ENCODE results near the gene CMC2.

CMC2 gene

DNA sequence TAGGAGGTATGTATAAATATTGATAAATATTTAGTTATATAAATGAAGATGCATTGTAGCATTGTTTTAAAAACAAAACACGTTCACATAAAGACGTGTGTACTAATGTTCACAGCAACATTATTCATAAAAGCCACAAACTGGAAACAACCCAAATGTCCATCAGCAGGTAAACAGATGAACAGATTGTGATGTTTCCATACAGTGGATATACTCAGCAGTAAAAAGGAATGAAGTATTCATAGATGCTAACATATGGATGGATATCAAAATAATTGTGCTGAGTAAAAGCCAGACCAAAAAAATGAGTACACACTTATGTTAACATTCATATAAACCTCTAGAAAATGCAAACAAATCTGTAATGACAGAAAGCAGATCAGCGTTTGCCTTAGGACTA is 6.3 kb upstream of the CMC2 start:
- no peak for TF ChIP-seq ZNF274 (IDR thresholded peaks at IDR 0.05; ENCODE audit: low read depth, low read length)
- H3K4me3 ChIP-seq (ENCODE audit: low read length): no peak overlapping the region

DNA sequence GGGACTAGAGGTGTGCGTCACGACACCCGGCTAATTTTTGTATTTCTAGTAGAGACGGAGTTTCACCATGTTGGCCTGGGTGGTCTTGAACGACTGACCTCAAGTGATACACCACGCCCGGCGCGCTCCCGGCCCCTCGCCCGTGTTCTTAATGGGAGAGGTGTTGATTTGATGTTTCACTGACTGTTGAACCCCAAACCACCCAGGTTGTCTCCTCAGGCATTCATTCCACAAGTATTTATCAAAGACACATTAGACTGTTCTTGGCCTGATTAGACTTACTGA is 1.8 kb upstream of the CMC2 start:
- H3K4me3 ChIP-seq (ENCODE audit: low read length): peak overlapping the region; percentile 80
- no peak for TF ChIP-seq ZNF274 (IDR thresholded peaks at IDR 0.05; ENCODE audit: low read depth, low read length)

DNA sequence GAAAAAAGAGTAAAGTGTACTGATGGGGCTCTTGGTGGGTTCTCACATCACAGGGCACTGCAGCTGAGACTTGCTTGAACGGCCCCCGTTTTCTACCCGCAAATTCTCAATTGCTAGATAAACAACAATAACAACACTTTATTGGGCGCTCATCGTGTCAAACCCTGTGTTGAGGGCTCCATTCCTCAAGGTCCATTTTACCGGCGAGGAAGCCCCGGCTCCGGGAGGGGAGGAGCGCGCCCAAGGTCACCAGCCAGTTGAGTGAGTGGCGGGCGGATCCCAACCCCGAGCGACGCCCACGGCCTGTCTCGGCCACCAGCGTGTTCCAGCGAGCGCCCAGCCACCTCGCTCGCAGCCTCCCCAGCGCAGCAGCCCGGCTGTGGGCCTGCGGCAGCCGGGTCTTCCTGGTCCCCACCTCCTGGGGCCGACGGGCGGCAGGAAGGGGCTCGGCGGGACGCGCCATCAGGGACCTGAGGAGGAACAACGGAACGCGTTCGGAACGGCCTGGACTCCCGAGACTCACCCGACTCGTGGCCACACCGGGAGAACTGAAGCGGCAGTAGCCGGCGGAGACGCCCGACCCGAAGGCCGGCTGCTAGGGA is 373 bp downstream of the CMC2 start:
- TF ChIP-seq ZNF274 (IDR thresholded peaks at IDR 0.05; ENCODE audit: low read depth, low read length): no peak
- peak overlapping the region; percentile 80 for H3K4me3 ChIP-seq (ENCODE audit: low read length)

DNA sequence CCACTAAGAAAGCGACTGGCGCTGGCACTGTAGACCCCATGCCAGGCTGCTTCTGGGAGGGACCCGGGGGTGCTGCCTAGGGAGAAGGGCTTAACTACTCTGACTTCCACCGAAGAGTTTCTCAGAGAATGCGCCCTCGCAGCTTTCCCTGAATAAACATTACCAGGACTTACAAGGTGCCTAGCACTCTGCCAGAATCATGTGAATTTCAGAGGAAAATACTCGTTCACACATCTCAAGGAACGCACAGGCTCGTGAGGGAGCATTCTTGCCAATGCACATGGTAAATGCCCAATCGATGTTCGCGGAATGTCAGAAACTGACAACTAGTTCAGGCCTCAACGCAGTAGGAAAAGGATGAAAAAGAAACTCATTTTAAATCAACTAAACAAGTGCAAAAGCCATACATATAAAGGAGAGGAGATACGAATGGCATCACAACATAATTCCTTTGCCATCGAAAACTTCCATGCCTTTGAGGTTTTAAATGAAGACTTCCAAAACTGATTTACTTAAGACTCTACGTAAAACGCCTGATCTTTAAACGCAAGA is 999 bp downstream of the CMC2 start:
- H3K4me3 ChIP-seq (ENCODE audit: low read length): peak overlapping the region; percentile 80

DNA sequence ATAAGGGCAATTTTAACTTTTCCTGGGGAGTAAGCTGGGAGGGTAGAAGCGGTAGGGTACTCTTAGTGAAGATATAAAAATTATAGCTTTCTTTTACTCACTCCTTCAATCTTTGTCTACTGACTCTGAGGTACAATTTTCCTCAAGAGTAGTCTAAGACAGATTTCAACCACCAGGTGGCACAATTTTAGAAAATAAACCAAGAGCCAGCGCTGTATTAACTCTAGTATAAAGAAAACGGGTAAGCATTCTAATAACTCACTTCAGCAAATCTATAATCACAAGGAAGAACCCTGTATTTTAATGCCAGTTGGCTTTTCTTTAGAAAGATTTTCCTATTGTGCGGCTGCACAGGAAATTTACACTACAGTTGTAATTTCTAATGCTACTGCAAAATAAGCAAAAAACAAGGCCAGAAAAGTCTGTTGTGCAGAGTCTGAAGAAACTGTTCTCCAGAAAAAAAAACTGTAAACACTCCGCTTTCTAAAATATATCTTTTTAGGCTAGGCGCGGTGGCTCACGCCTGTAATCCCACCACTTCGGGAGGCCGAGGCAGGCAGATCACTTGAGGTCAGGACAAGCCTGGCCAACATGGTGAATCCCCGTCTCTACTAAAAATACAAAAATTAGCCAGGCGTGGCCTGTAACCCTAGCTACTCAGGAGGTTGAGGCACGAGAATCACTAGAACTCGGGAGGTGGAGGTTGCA is 1.9 kb downstream of the CMC2 start:
- TF ChIP-seq ZNF274 (IDR thresholded peaks at IDR 0.05; ENCODE audit: low read depth, low read length): no peak
- H3K4me3 ChIP-seq (ENCODE audit: low read length): peak overlapping the region; percentile 90

More for the DNA sequence above, 999 bp downstream of the CMC2 start:
- no peak for TF ChIP-seq ZNF274 (IDR thresholded peaks at IDR 0.05; ENCODE audit: low read depth, low read length)

DNA sequence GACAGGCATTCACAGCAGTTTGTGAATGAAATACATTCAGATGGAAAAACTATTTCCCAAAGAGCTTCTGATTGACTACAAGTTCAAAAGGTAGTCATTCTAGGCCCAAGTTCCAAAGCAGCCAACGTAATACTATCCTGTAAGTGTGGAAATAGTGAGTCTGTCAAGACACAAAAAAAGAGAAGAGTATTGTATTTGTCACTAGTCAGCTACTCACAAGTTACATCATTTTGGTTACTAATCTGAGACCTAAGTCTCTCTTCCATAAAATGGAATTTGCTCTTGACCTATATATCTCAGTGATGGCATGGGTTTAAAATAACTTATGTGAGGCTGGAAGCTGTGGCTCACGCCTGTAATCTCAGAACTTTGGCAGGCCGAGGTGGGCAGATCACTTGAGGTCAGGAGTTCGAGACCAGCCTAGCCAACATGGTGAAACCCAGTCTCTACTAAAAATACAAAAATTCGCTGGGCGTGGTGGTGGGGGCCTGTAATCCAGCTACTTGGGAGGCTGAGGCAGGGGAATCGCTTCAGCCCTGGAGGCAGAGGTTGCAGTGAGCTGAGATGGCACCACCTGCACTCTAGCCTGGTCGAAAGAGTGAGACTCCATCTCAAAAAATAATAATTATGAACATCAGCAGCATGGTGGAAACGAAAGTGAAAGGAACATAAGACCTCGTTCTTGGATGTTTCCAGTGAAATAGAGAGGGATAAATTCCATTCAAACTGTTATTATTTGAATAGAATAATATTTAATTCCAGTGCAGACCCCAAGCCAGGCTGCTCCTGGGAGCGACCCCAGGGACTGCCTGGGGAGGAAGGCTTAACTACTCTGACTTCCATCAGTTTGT is 2.9 kb downstream of the CMC2 start:
- peak overlapping the region; percentile 90 for H3K4me3 ChIP-seq (ENCODE audit: low read length)
- no peak for TF ChIP-seq ZNF274 (IDR thresholded peaks at IDR 0.05; ENCODE audit: low read depth, low read length)

DNA sequence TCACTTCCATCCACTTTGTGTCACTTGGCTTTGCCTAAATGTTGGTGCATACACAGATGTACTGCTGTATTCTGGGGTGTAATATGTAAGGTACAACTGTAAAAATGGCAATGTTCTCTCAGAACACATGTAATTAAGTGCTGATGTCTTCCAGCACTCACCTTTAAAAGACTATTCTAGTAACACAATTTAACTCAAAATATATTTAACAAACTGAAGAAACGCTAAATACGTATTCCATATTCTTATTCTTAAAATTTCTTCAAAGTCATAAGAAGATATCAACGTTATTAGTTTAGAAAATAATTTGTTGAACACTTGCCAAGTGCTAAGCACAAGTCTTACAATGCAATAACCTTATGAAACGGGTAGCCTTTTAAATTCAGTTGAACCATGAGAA is 3.6 kb downstream of the CMC2 start:
- no peak for TF ChIP-seq ZNF274 (IDR thresholded peaks at IDR 0.05; ENCODE audit: low read depth, low read length)
- H3K4me3 ChIP-seq (ENCODE audit: low read length): no peak overlapping the region

DNA sequence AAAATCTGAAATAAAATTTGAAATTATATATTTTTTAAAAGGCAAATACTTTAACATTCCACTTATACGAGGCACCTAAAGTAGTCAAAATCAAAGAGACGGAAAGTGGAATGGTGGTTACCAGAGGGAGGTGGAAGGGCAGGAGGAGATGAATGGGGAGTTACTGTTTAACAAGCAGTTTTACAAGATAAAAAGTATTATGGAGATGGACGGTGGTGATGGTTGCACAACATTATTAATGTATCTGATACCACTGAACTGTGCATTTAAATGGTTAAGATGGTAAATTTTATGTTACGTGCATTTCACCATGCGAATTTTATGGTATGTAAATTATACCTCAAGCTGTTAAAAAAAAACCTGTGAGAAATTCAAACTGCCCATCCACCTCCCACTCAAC is 5.4 kb downstream of the CMC2 start:
- no peak overlapping the region for H3K4me3 ChIP-seq (ENCODE audit: low read length)
- no peak for TF ChIP-seq ZNF274 (IDR thresholded peaks at IDR 0.05; ENCODE audit: low read depth, low read length)

DNA sequence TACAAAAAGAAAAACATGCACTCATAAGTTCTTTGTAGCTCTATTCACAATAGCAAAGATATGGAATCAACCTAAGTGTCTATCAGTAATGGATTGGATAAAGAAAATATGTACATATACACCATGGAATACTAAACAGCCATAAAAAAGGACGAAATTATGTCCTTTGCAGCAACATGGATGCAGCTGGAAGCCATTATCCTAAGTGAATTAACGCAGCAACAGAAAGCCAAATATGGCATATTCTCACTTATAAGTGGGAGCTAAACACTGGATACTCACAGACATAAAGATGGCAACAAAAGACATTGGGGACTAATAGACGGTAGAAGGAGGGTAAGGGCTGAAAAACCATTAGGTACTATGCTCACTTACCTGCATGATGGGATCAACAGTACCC is 5.8 kb downstream of the CMC2 start:
- H3K4me3 ChIP-seq (ENCODE audit: low read length): no peak overlapping the region
- no peak for TF ChIP-seq ZNF274 (IDR thresholded peaks at IDR 0.05; ENCODE audit: low read depth, low read length)

DNA sequence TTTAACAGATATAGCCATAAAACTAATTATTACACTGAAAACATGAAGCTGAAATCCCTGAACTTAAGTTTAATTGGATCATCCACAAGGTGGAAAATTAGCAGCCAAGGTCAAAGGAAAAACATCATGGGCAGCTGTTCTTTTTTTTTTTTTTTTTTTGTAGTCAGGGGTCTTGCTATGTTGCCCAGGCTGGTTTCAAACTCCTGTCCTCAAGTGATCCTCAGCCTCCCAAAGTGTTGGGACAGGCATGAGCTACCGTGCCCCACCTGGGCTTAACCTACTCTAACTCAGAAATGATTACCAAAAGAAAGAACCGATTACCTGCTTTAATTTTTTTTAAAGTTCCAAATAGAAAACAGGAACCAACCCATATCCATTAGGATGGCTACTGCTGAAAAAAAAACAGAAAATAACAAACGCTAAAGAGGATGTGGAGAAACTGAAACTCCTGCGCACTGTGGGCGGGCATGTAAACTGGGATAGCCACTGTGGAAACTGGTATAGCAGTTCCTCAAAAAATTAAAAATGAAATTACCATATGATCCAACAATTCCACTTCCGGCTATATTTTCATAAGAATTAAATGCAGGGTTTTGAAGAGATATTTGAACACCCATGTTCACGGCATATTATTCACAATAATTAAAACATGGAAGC is 8.6 kb downstream of the CMC2 start:
- H3K4me3 ChIP-seq (ENCODE audit: low read length): peak overlapping the region; percentile 65
- TF ChIP-seq ZNF274 (IDR thresholded peaks at IDR 0.05; ENCODE audit: low read depth, low read length): no peak

DNA sequence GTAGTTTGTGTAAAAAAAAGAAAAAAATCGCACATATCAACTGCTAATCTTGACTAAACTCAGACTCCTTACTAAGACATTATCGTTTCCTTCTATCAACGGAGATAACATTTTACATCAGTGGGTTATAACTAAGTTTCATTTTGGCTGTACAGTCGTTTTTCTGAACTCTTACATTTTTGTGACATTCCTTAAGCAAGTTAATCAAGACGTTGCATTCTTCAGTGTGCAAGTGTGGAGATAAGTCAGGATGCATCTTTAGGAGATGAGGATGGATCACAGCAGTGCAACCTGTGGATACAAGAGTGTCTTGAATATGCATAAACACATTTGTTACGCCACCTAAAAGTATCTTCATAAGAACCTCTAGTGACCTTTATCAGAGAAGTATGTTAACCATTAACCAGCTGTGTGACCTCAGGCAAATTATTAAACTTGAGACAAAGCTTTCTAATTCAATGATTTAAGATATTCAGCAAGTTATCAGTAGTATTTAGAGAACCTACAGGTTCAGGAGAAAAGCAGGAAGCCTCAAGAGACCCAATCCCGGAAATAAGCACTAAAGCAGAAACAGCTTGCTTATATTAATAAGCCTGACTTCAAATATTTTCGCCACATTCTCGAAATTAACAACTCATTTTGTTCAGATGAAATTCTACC is 9.4 kb downstream of the CMC2 start:
- no peak for TF ChIP-seq ZNF274 (IDR thresholded peaks at IDR 0.05; ENCODE audit: low read depth, low read length)
- H3K4me3 ChIP-seq (ENCODE audit: low read length): peak overlapping the region; percentile 50; the same call in 1 of the 2 replicates

DNA sequence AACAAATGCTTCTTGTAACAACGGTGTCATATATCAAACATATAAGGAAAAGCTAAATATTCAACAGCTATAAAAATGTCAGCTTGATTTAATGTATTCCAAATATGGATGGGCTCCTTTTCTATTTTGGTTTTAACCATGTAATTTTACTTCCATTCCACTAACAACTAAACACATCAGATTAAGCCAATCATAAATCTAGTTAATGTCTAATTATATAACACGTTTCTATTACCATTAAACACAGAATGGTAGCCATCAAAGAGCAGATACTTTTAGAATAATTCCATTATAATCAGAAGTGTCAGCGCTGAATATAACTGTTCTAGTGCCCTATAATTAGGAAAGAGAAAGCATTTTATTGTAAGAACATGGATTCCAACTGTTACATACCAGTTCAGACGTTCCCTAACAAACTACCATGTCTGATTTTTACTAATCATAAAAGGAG is 10.0 kb downstream of the CMC2 start:
- H3K4me3 ChIP-seq (ENCODE audit: low read length): peak overlapping the region; percentile 50; the same call in 1 of the 2 replicates
- no peak for TF ChIP-seq ZNF274 (IDR thresholded peaks at IDR 0.05; ENCODE audit: low read depth, low read length)

DNA sequence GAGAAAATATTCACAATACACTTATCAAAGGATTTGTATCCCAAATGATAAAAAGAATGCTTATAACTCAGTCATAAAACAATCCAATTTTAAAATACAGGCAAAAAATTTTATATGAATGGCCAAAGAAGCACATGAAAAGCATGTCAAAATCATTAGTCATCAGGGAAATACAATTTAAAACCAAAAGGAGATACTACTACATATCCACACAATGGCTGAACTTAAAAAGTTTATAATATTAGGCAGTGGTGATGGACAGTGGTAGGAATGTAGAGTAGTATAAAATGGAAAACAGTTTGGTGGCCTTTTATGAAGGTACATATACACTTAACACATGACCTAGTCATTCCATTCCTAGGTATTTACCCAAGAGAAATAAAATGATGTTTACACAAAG is 12.2 kb downstream of the CMC2 start:
- no peak for TF ChIP-seq ZNF274 (IDR thresholded peaks at IDR 0.05; ENCODE audit: low read depth, low read length)
- H3K4me3 ChIP-seq (ENCODE audit: low read length): no peak overlapping the region

DNA sequence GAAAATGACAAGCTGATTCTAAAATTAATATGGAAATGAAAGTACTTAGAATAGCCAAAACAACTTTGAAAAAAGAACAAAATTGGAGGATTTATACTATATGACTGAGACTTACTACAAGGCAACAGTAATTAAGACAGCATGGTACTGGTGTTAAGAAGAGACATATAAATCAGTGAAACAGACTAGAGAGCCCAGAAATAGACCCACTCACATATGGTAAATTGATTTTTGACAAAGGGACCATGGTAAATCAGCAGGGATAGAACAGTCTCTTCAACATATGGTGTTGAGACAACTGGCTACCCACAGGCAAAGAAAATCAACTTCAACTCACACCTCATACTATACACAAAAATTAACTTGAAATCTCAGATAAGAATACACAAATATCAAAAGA is 12.9 kb downstream of the CMC2 start:
- H3K4me3 ChIP-seq (ENCODE audit: low read length): no peak overlapping the region

More for the DNA sequence above, 12.9 kb downstream of the CMC2 start:
- TF ChIP-seq ZNF274 (IDR thresholded peaks at IDR 0.05; ENCODE audit: low read depth, low read length): no peak
